ENCODE measurements around the gene PRR23E. TPM values are rescaled to one million over a fixed set of nuclear protein-coding genes. Genes with fewer than 3 reads are reported as not detected.

PRR23E gene
- total and polyA plus RNA-seq, 2 donors (not counting 3 experiments of a cell fraction or from before 2014, with no cell fraction given) = not detected

GRCh38 chr3:127183931-127184869 lies 8.7 kb upstream of the PRR23E start:
- Histone ChIP-seq H3K9me1 (replicated peaks; ENCODE audit: control insufficient read depth, extremely low read depth, insufficient read depth, low read length) (no peaks in the 10 kb centered on the region), H3K27me3 (ENCODE audit: control insufficient read depth in 2 of 2, insufficient read depth in 2 of 2, low read length in 2 of 2) (no peaks in the 10 kb centered on the region), H3K79me2 (ENCODE audit: control insufficient read depth, insufficient read depth, low read length) (no peaks in the 10 kb centered on the region), H3K36me3 (ENCODE audit: control insufficient read depth in 2 of 2, extremely low read depth in 1 of 2, insufficient read depth in 2 of 2, low read length in 2 of 2) (no peaks in the 10 kb centered on the region), H3K4me1 (ENCODE audit: control insufficient read depth, extremely low read depth, insufficient read depth, low read length) (no peaks in the 10 kb centered on the region), H3K27ac (ENCODE audit: insufficient read depth, low read depth, low read length) (no peak overlapping the region), H3K9me3 (replicated peaks; ENCODE audit: control insufficient read depth, insufficient read depth, low read length) (no peaks in the 10 kb centered on the region), H3K4me3 (replicated peaks in 1 of 3; ENCODE audit: insufficient read depth in 1 of 3, low read depth in 1 of 3, low read length in 3 of 3) (no peak overlapping the region), H3K9ac (replicated peaks; ENCODE audit: extremely low read depth, insufficient read depth, low read length) (no peak overlapping the region), H4K20me1 (replicated peaks; ENCODE audit: control insufficient read depth, extremely low read depth, insufficient read depth, low read length) (no peaks in the 10 kb centered on the region), H3K4me2 (ENCODE audit: insufficient read depth, low read length) (no peak overlapping the region), H2AFZ (ENCODE audit: low read depth, low read length) (no peak overlapping the region)
- ChIA-PET CTCF (interaction anchor here (0.5 to 1.5 kb wide), 2 partner anchors 15 to 72 kb away, joined by 3 to 4 read pairs; no protein-coding TSS in a partner anchor), POLR2A (interaction anchor here (0.5 kb wide), 1 partner anchor 135 kb away, joined by 3 read pairs; no protein-coding TSS in a partner anchor)
- FAIRE-seq = no peak
- no TSS peak for BruUV-seq (replicated peaks)
- TF ChIP-seq JUN (IDR thresholded peaks at IDR 0.05; ENCODE audit: borderline replicate concordance, insufficient read depth, insufficient read length, low read depth) (no peak), MAX (IDR thresholded peaks at IDR 0.05; ENCODE audit: insufficient read depth, insufficient read length) (no peak), CTCF (IDR thresholded peaks at IDR 0.05; ENCODE audit: extremely low read depth in 1 of 2, insufficient read depth in 1 of 2, low read depth in 1 of 2, low read length in 2 of 2) (no peak), FOS (IDR thresholded peaks at IDR 0.05; ENCODE audit: borderline replicate concordance, insufficient read depth, low read length) (no peak), GATA2 (IDR thresholded peaks at IDR 0.05; ENCODE audit: insufficient read depth, insufficient read length, low read depth, low read length) (no peak), EZH2 (IDR thresholded peaks at IDR 0.05; ENCODE audit: borderline replicate concordance, low read depth, low read length, severe bottlenecking) (no peak), POLR2AphosphoS5 (IDR thresholded peaks at IDR 0.05; ENCODE audit: insufficient read depth, low read depth, low read length) (no peak), MYC (IDR thresholded peaks at IDR 0.05; ENCODE audit: low read depth, low read length) (no peak), POLR2A (IDR thresholded peaks at IDR 0.05; ENCODE audit: low read depth, low read length) (no peak)
- dilution Hi-C loops (cut with MboI; ENCODE audit: extremely low pct_ligation_motif_present, low sequenced_read_pairs) (no loop called here), intact Hi-C loops (cut with micrococcal nuclease) (no loop called here)
- DNase-seq (ENCODE audit: low read depth, low spot score) = no peak

Data from endothelial cell of umbilical vein (primary cell).